Caco-2 (cell line): ENCODE data around the gene EML4. TPM values are rescaled to one million over a fixed set of nuclear protein-coding genes. Genes with fewer than 3 reads are reported as not detected.

ENCODE experiments used
- BruUV-seq: library from RNA; stranded (reverse); fragments of 400-500 nt; replicated peaks from 2 replicates; lab custom pipeline; 2021; lab: Mats Ljungman, UMichigan
- CTCF ChIA-PET: fragments of 300-600 bp; sonication (Branson Sonifier 250); formaldehyde crosslinking; loops from one replicate; lab custom pipeline; 2022; ENCODE audit warnings: antibody characterized with exemption; lab: Charles Lee
- POLR2A ChIA-PET: fragments of 300-600 bp; sonication (Branson Sonifier 250); formaldehyde crosslinking; loops from one replicate; lab custom pipeline; 2022; ENCODE audit warnings: antibody characterized with exemption; lab: Charles Lee
- DNase-seq, 2 experiments: peaks; one replicate each; pipeline versions ENCODE4 v3.0.0 to v3.0.0-alpha.2; 2020 to 2022
- H3K27me3 ChIP-seq: replicated peaks from 2 replicates; pipeline ENCODE4 v1.6.0; 2011; ENCODE audit warnings: low read length; ENCODE audit not compliant: control insufficient read depth, insufficient read depth
- H3K36me3 ChIP-seq: 2 replicates; pipeline ENCODE4 v1.5.1; 2011; ENCODE audit warnings: low read length; ENCODE audit not compliant: control insufficient read depth, insufficient read depth
- H3K4me1 ChIP-seq: fragments of 250-450 bp; sonication (Bioruptor Pico); 2 replicates; pipeline ENCODE4 v1.5.1; 2020; ENCODE audit warnings: mild to moderate bottlenecking
- H3K4me3 ChIP-seq: 2 replicates; pipeline ENCODE4 v1.5.1; 2011; ENCODE audit warnings: low read depth, mild to moderate bottlenecking, control low read depth, low read length
- H3K9me3 ChIP-seq: fragments of 250-450 bp; sonication (Bioruptor Pico); 2 replicates; pipeline ENCODE4 v1.5.1; 2020; ENCODE audit warnings: mild to moderate bottlenecking, moderate library complexity
- H3K27ac Mint-ChIP-seq: one replicate; pipeline ENCODE4 v1.8.0; 2022; ENCODE audit warnings: mixed read lengths; ENCODE audit not compliant: unreplicated experiment
- H3K27me3 Mint-ChIP-seq: one replicate; pipeline ENCODE4 v1.8.0; 2022; ENCODE audit warnings: mixed read lengths; ENCODE audit not compliant: insufficient read depth, unreplicated experiment
- H3K36me3 Mint-ChIP-seq: one replicate; pipeline ENCODE4 v1.8.0; 2022; ENCODE audit warnings: mild to moderate bottlenecking, mixed read lengths; ENCODE audit not compliant: insufficient read depth, unreplicated experiment
- H3K4me1 Mint-ChIP-seq: one replicate; pipeline ENCODE4 v1.8.0; 2022; ENCODE audit warnings: low read depth, mixed read lengths; ENCODE audit not compliant: unreplicated experiment
- H3K4me3 Mint-ChIP-seq: one replicate; pipeline ENCODE4 v1.8.0; 2022; ENCODE audit warnings: mild to moderate bottlenecking, moderate library complexity, mixed read lengths; ENCODE audit not compliant: unreplicated experiment
- H3K9me3 Mint-ChIP-seq: one replicate; pipeline ENCODE4 v1.8.0; 2022; ENCODE audit warnings: mixed read lengths; ENCODE audit not compliant: unreplicated experiment
- CTCF ChIP-seq, 2 experiments: fragments of 200-600 bp in 1 of 2; IDR thresholded peaks; 1 replicate in 1 of 2; 2 replicates in 1 of 2; pipeline versions ENCODE4 v1.5.1 to v1.8.0; 2011 to 2022; ENCODE audit warnings: antibody characterized with exemption in 1 of 2, control low read depth in 1 of 2, inconsistent platforms in 1 of 2, low read depth in 1 of 2, low read length in 1 of 2, mild to moderate bottlenecking in 1 of 2, moderate library complexity in 1 of 2; ENCODE audit not compliant: insufficient read depth in 1 of 2, severe bottlenecking in 1 of 2, unreplicated experiment in 1 of 2
- intact Hi-C: fragments of 100-400 bp; cut with micrococcal nuclease; formaldehyde crosslinking; loops from one replicate; pipeline ENCODE4 v1.10.0; 2022; ENCODE audit not compliant: unreplicated experiment
- total RNA-seq: library from RNA; stranded (reverse); gene quantifications from 2 replicates; pipeline ENCODE4 v1.2.3, GENCODE V29; 2022

Gene EML4
- total RNA-seq, 1 experiment from 2014 or later, result 125 TPM

GRCh38 chr2:42216694-42217093 is 47.5 kb downstream of the EML4 start:
- H3K9me3 Mint-ChIP-seq, result no peaks in the 10 kb centered on the region
- Histone ChIP-seq H3K4me1 (peaks cover 16% of the 10 kb centered on the region; the same call in 1 of the 2 replicates), H3K27me3 (no peaks in the 10 kb centered on the region), H3K4me3 (no peak overlapping the region), H3K9me3 (no peaks in the 10 kb centered on the region), H3K36me3 (no peaks in the 10 kb centered on the region)
- H3K4me3 Mint-ChIP-seq, result no peak overlapping the region
- peaks cover 8% of the 10 kb centered on the region for H3K4me1 Mint-ChIP-seq
- DNase-seq, result no peak
- intact Hi-C loops, result no loop called here
- no TSS peak for BruUV-seq
- no peak for TF ChIP-seq CTCF (IDR thresholded peaks at IDR 0.05; ENCODE audit: insufficient read depth in 1 of 2, low read depth in 1 of 2, low read length in 1 of 2, severe bottlenecking in 1 of 2, unreplicated experiment in 1 of 2)
- no peak overlapping the region for H3K27ac Mint-ChIP-seq
- ChIA-PET POLR2A (no interaction called here), CTCF (no interaction called here)
- H3K36me3 Mint-ChIP-seq, result peaks cover 13% of the 10 kb centered on the region
- no peaks in the 10 kb centered on the region for H3K27me3 Mint-ChIP-seq

GRCh38 chr2:42217307-42217706 is 48.2 kb downstream of the EML4 start:
- no peaks in the 10 kb centered on the region for H3K9me3 ChIP-seq
- H3K4me1 Mint-ChIP-seq, result peaks cover 8% of the 10 kb centered on the region
- H3K36me3 ChIP-seq, result no peaks in the 10 kb centered on the region
- H3K4me1 ChIP-seq, result peaks cover 16% of the 10 kb centered on the region; the same call in 1 of the 2 replicates
- no peak for TF ChIP-seq CTCF (IDR thresholded peaks at IDR 0.05; ENCODE audit: insufficient read depth in 1 of 2, low read depth in 1 of 2, low read length in 1 of 2, severe bottlenecking in 1 of 2, unreplicated experiment in 1 of 2)
- BruUV-seq, result no TSS peak
- peaks cover 13% of the 10 kb centered on the region for H3K36me3 Mint-ChIP-seq
- ChIA-PET POLR2A (no interaction called here), CTCF (no interaction called here)
- H3K4me3 Mint-ChIP-seq, result no peak overlapping the region
- no peak overlapping the region for H3K27ac Mint-ChIP-seq
- no peaks in the 10 kb centered on the region for H3K27me3 ChIP-seq
- DNase-seq, result no peak
- H3K27me3 Mint-ChIP-seq, result no peaks in the 10 kb centered on the region
- no peak overlapping the region for H3K4me3 ChIP-seq
- intact Hi-C loops, result no loop called here
- no peaks in the 10 kb centered on the region for H3K9me3 Mint-ChIP-seq

GRCh38 chr2:42217914-42218313 is 48.8 kb downstream of the EML4 start:
- Mint-ChIP-seq H3K27ac (no peak overlapping the region), H3K4me1 (peaks cover 10% of the 10 kb centered on the region), H3K36me3 (peaks cover 13% of the 10 kb centered on the region), H3K4me3 (no peak overlapping the region), H3K27me3 (no peaks in the 10 kb centered on the region), H3K9me3 (no peaks in the 10 kb centered on the region)
- no peaks in the 10 kb centered on the region for H3K36me3 ChIP-seq
- ChIA-PET CTCF (no interaction called here), POLR2A (no interaction called here)
- intact Hi-C loops, result no loop called here
- no peaks in the 10 kb centered on the region for H3K9me3 ChIP-seq
- no peak for TF ChIP-seq CTCF (IDR thresholded peaks at IDR 0.05; ENCODE audit: insufficient read depth in 1 of 2, low read depth in 1 of 2, low read length in 1 of 2, severe bottlenecking in 1 of 2, unreplicated experiment in 1 of 2)
- H3K4me1 ChIP-seq, result peaks cover 16% of the 10 kb centered on the region; the same call in 1 of the 2 replicates
- BruUV-seq, result no TSS peak
- no peak for DNase-seq
- no peaks in the 10 kb centered on the region for H3K27me3 ChIP-seq
- no peak overlapping the region for H3K4me3 ChIP-seq
